HepG2 (cell line): Measurements from ENCODE around the gene CCDC183. TPM values are rescaled to one million over a fixed set of nuclear protein-coding genes. Genes with fewer than 3 reads are reported as not detected.

Source experiments
- CENPT ChIP-seq: sonication (generic); formaldehyde crosslinking; IDR thresholded peaks from 2 replicates; pipeline ENCODE4 v1.8.0; 2022; ENCODE audit warnings: low read depth, mild to moderate bottlenecking, moderate library complexity, missing genetic modification reagents
- KLF6 ChIP-seq: IDR thresholded peaks from 2 replicates; pipeline ENCODE4 v1.8.0; 2016; ENCODE audit warnings: missing biosample characterization, missing genetic modification reagents
- LCORL ChIP-seq, 2 experiments: fragments of 450-650 bp in 1 of 2; sonication (generic) in 1 of 2; formaldehyde crosslinking in 1 of 2; IDR thresholded peaks; 2 replicates each; pipeline versions ENCODE4 v1.5.0 to v1.6.1; 2017 to 2020; ENCODE audit warnings: antibody characterized with exemption in 1 of 2, missing genetic modification reagents in 1 of 2
- MED1 ChIP-seq: sonication (generic); formaldehyde crosslinking; IDR thresholded peaks from 2 replicates; pipeline ENCODE4 v1.4.0; 2020; ENCODE audit warnings: missing genetic modification reagents
- NCOA1 ChIP-seq: sonication (generic); formaldehyde crosslinking; IDR thresholded peaks from 2 replicates; pipeline ENCODE4 v1.9.0; 2021; ENCODE audit warnings: missing genetic modification reagents
- REXO4 ChIP-seq: sonication (generic); formaldehyde crosslinking; IDR thresholded peaks from 2 replicates; pipeline ENCODE4 v1.8.0; 2022; ENCODE audit warnings: missing genetic modification reagents, mild to moderate bottlenecking, borderline replicate concordance
- SP5 ChIP-seq: IDR thresholded peaks from 2 replicates; pipeline ENCODE4 v1.6.1; 2016; ENCODE audit warnings: low read depth, borderline replicate concordance
- ZMYM2 ChIP-seq: sonication (generic); formaldehyde crosslinking; IDR thresholded peaks from 2 replicates; pipeline ENCODE4 v1.8.0; 2022; ENCODE audit warnings: mild to moderate bottlenecking, missing genetic modification reagents
- ZNF264 ChIP-seq: sonication (generic); formaldehyde crosslinking; IDR thresholded peaks from 2 replicates; pipeline ENCODE4 v1.4.0; 2020; ENCODE audit warnings: missing genetic modification reagents
- ZNF800 ChIP-seq: sonication (generic); formaldehyde crosslinking; IDR thresholded peaks from 2 replicates; pipeline ENCODE4 v1.4.0; 2020; ENCODE audit warnings: missing genetic modification reagents
- polyA plus RNA-seq, 8 experiments: library from polyadenylated mRNA; depleted of rRNA in 3 of 8; stranded (reverse) in 7 of 8; unstranded in 1 of 8; fragments of >200 nt; fragmentation: Illumina TruSeq in 4 of 8; extraction: Trizol in 4 of 8; gene quantifications; 2 replicates each; pipeline versions ENCODE4 v1.2.1 to v1.2.3, GENCODE V29; 2011 to 2016; ENCODE audit warnings: low read depth in 4 of 8, missing spikeins in 1 of 8, mixed read lengths in 1 of 8; ENCODE audit not compliant: insufficient read depth in 1 of 8
- total RNA-seq, 5 experiments: library from RNA; depleted of rRNA; stranded (reverse); fragments of >200 nt; fragmentation: Illumina TruSeq; extraction: Trizol; gene quantifications; 2 replicates each; pipeline ENCODE4 v1.2.3, GENCODE V29; 2016; ENCODE audit warnings: low read depth in 1 of 5
- TF ChIP-seq, protein P1 (sequence below), 2 experiments: fragments of 450-650 bp in 1 of 2; sonication (generic) in 1 of 2; formaldehyde crosslinking in 1 of 2; IDR thresholded peaks; 2 replicates each; pipeline versions ENCODE4 v1.6.1 to v1.8.0; 2016 to 2022; ENCODE audit warnings: antibody characterized with exemption in 1 of 2, mild to moderate bottlenecking in 1 of 2, missing genetic modification reagents in 1 of 2
- TF ChIP-seq, protein P2 (sequence below): fragments of 450-650 bp; IDR thresholded peaks from 2 replicates; pipeline ENCODE4 v1.6.1; 2017; ENCODE audit warnings: mild to moderate bottlenecking
- TF ChIP-seq, protein P3 (sequence below): fragments of 450-650 bp; IDR thresholded peaks from 2 replicates; pipeline ENCODE4 v1.6.1; 2017

The CCDC183 gene
- total and polyA plus RNA-seq, 2 of the 13 experiments (the other 11 are each of a cell fraction or from before 2014, with no cell fraction given): 5.0 to 66.4 TPM

GRCh38 chr9:136787690-136788400 is 8.3 kb upstream of the CCDC183 start (continued):
- TF ChIP-seq, protein P1, sequence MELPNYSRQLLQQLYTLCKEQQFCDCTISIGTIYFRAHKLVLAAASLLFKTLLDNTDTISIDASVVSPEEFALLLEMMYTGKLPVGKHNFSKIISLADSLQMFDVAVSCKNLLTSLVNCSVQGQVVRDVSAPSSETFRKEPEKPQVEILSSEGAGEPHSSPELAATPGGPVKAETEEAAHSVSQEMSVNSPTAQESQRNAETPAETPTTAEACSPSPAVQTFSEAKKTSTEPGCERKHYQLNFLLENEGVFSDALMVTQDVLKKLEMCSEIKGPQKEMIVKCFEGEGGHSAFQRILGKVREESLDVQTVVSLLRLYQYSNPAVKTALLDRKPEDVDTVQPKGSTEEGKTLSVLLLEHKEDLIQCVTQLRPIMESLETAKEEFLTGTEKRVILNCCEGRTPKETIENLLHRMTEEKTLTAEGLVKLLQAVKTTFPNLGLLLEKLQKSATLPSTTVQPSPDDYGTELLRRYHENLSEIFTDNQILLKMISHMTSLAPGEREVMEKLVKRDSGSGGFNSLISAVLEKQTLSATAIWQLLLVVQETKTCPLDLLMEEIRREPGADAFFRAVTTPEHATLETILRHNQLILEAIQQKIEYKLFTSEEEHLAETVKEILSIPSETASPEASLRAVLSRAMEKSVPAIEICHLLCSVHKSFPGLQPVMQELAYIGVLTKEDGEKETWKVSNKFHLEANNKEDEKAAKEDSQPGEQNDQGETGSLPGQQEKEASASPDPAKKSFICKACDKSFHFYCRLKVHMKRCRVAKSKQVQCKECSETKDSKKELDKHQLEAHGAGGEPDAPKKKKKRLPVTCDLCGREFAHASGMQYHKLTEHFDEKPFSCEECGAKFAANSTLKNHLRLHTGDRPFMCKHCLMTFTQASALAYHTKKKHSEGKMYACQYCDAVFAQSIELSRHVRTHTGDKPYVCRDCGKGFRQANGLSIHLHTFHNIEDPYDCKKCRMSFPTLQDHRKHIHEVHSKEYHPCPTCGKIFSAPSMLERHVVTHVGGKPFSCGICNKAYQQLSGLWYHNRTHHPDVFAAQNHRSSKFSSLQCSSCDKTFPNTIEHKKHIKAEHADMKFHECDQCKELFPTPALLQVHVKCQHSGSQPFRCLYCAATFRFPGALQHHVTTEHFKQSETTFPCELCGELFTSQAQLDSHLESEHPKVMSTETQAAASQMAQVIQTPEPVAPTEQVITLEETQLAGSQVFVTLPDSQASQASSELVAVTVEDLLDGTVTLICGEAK (IDR thresholded peaks at IDR 0.05): no peak
- TF ChIP-seq, protein P1 (CRISPR knock-in tag; IDR thresholded peaks at IDR 0.05): no peak
- TF ChIP-seq, protein P2, sequence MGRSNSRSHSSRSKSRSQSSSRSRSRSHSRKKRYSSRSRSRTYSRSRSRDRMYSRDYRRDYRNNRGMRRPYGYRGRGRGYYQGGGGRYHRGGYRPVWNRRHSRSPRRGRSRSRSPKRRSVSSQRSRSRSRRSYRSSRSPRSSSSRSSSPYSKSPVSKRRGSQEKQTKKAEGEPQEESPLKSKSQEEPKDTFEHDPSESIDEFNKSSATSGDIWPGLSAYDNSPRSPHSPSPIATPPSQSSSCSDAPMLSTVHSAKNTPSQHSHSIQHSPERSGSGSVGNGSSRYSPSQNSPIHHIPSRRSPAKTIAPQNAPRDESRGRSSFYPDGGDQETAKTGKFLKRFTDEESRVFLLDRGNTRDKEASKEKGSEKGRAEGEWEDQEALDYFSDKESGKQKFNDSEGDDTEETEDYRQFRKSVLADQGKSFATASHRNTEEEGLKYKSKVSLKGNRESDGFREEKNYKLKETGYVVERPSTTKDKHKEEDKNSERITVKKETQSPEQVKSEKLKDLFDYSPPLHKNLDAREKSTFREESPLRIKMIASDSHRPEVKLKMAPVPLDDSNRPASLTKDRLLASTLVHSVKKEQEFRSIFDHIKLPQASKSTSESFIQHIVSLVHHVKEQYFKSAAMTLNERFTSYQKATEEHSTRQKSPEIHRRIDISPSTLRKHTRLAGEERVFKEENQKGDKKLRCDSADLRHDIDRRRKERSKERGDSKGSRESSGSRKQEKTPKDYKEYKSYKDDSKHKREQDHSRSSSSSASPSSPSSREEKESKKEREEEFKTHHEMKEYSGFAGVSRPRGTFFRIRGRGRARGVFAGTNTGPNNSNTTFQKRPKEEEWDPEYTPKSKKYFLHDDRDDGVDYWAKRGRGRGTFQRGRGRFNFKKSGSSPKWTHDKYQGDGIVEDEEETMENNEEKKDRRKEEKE: no peak
- TF ChIP-seq REXO4 (CRISPR knock-in tag) (no peak), ZNF800 (no peak), MED1 (peak; percentile 83), NCOA1 (CRISPR knock-in tag) (no peak), ZMYM2 (CRISPR knock-in tag) (no peak), CENPT (CRISPR knock-in tag) (no peak), KLF6 (CRISPR knock-in tag) (no peak), ZNF264 (CRISPR knock-in tag) (no peak), SP5 (CRISPR knock-in tag) (0 out of 2 replicates have a peak, but pooled peaks have one; percentile 5), LCORL (IDR thresholded peaks at IDR 0.05) (no peak), LCORL (CRISPR knock-in tag; IDR thresholded peaks at IDR 0.05) (peak; percentile 62)
- TF ChIP-seq, protein P3, sequence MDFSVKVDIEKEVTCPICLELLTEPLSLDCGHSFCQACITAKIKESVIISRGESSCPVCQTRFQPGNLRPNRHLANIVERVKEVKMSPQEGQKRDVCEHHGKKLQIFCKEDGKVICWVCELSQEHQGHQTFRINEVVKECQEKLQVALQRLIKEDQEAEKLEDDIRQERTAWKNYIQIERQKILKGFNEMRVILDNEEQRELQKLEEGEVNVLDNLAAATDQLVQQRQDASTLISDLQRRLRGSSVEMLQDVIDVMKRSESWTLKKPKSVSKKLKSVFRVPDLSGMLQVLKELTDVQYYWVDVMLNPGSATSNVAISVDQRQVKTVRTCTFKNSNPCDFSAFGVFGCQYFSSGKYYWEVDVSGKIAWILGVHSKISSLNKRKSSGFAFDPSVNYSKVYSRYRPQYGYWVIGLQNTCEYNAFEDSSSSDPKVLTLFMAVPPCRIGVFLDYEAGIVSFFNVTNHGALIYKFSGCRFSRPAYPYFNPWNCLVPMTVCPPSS: no peak
